H9 (cell line): Measurements from ENCODE around the gene CCDC190. TPM values are rescaled to one million over a fixed set of nuclear protein-coding genes. Genes with fewer than 3 reads are reported as not detected.

ENCODE experiments used
- DNase-seq: peaks from one replicate; pipeline ENCODE4 v3.0.0-alpha.2; 2017
- H2AFZ ChIP-seq: one replicate; pipeline ENCODE4 v1.6.1; 2013; ENCODE audit warnings: mild to moderate bottlenecking, low read length, control low read depth, moderate library complexity
- H2AK5ac ChIP-seq: 2 replicates; pipeline ENCODE4 v1.6.1; 2013; ENCODE audit warnings: low read length, control low read depth, mixed read lengths; ENCODE audit not compliant: insufficient read length
- H2BK120ac ChIP-seq: one replicate; pipeline ENCODE4 v1.6.1; 2013; ENCODE audit warnings: low read depth, mild to moderate bottlenecking, low read length, control low read depth, inconsistent platforms; ENCODE audit not compliant: poor library complexity, severe bottlenecking
- H2BK12ac ChIP-seq: 2 replicates; pipeline ENCODE4 v1.6.1; 2013; ENCODE audit warnings: low read length, control low read depth, mixed read lengths, low read depth; ENCODE audit not compliant: insufficient read length
- H2BK15ac ChIP-seq: 2 replicates; pipeline ENCODE4 v1.6.1; 2013; ENCODE audit warnings: low read depth, low read length, control low read depth
- H2BK20ac ChIP-seq: one replicate; pipeline ENCODE4 v1.6.1; 2013; ENCODE audit warnings: low read depth, mild to moderate bottlenecking, low read length, control low read depth, inconsistent platforms; ENCODE audit not compliant: poor library complexity, severe bottlenecking
- H2BK5ac ChIP-seq: 2 replicates; pipeline ENCODE4 v1.6.1; 2013; ENCODE audit warnings: low read length, control low read depth, mixed read lengths; ENCODE audit not compliant: insufficient read length
- H3K14ac ChIP-seq: 2 replicates; pipeline ENCODE4 v1.6.1; 2013; ENCODE audit warnings: low read length, control low read depth; ENCODE audit not compliant: insufficient read depth
- H3K18ac ChIP-seq: 2 replicates; pipeline ENCODE4 v1.6.1; 2013; ENCODE audit warnings: low read depth, mild to moderate bottlenecking, mixed read lengths, low read length, control low read depth; ENCODE audit not compliant: insufficient read length
- H3K23ac ChIP-seq: 2 replicates; pipeline ENCODE4 v1.6.1; 2013; ENCODE audit warnings: low read length, control low read depth, mixed read lengths, low read depth; ENCODE audit not compliant: insufficient read length
- H3K23me2 ChIP-seq: 2 replicates; pipeline ENCODE4 v1.6.1; 2013; ENCODE audit warnings: low read depth, mild to moderate bottlenecking, mixed read lengths, low read length, control low read depth; ENCODE audit not compliant: insufficient read length, poor library complexity, severe bottlenecking
- H3K27ac ChIP-seq: 2 replicates; pipeline ENCODE4 v1.5.1; 2013; ENCODE audit warnings: low read length, control low read depth, mixed read lengths, low read depth; ENCODE audit not compliant: insufficient read length
- H3K27me3 ChIP-seq: 2 replicates; pipeline ENCODE4 v1.6.1; 2013; ENCODE audit warnings: low read length, control low read depth, inconsistent platforms; ENCODE audit not compliant: insufficient read depth
- H3K4ac ChIP-seq: 2 replicates; pipeline ENCODE4 v1.6.1; 2013; ENCODE audit warnings: low read depth, mild to moderate bottlenecking, control low read depth, inconsistent platforms, low read length, moderate library complexity
- H3K4me1 ChIP-seq: 2 replicates; pipeline ENCODE4 v1.6.1; 2013; ENCODE audit warnings: low read length, control low read depth, inconsistent platforms; ENCODE audit not compliant: insufficient read depth
- H3K4me2 ChIP-seq: 2 replicates; pipeline ENCODE4 v1.6.1; 2013; ENCODE audit warnings: low read length, control low read depth, mixed read lengths; ENCODE audit not compliant: insufficient read length, insufficient read depth
- H3K56ac ChIP-seq: 2 replicates; pipeline ENCODE4 v1.6.1; 2013; ENCODE audit warnings: low read depth, mild to moderate bottlenecking, mixed read lengths, low read length, control low read depth; ENCODE audit not compliant: insufficient read length
- H3K79me1 ChIP-seq: 2 replicates; pipeline ENCODE4 v1.6.1; 2013; ENCODE audit warnings: low read depth, mild to moderate bottlenecking, moderate library complexity, low read length, control low read depth, inconsistent platforms; ENCODE audit not compliant: insufficient read depth, poor library complexity, severe bottlenecking
- H3K79me2 ChIP-seq: 2 replicates; pipeline ENCODE4 v1.6.1; 2013; ENCODE audit warnings: low read length, control low read depth, inconsistent platforms; ENCODE audit not compliant: insufficient read depth
- H3K9ac ChIP-seq: 2 replicates; pipeline ENCODE4 v1.6.1; 2013; ENCODE audit warnings: low read length, control low read depth, mixed read lengths; ENCODE audit not compliant: insufficient read length; ENCODE audit errors: extremely low read depth
- H3K9me3 ChIP-seq: one replicate; pipeline ENCODE4 v1.6.1; 2013; ENCODE audit warnings: low read depth, low read length, inconsistent platforms; ENCODE audit not compliant: control insufficient read depth
- H3T11ph ChIP-seq: one replicate; pipeline ENCODE4 v1.6.1; 2013; ENCODE audit warnings: mild to moderate bottlenecking, low read length, control low read depth, inconsistent platforms
- H4K20me1 ChIP-seq: one replicate; pipeline ENCODE4 v1.6.1; 2013; ENCODE audit not compliant: control insufficient read depth, insufficient read length, insufficient read depth
- H4K5ac ChIP-seq: 2 replicates; pipeline ENCODE4 v1.6.1; 2013; ENCODE audit warnings: low read depth, mild to moderate bottlenecking, mixed read lengths, low read length, control low read depth; ENCODE audit not compliant: insufficient read length
- H4K8ac ChIP-seq: replicated peaks from 2 replicates; pipeline ENCODE4 v1.6.1; 2013; ENCODE audit warnings: low read length, control low read depth, mixed read lengths, low read depth; ENCODE audit not compliant: insufficient read length
- H4K91ac ChIP-seq: 2 replicates; pipeline ENCODE4 v1.6.1; 2013; ENCODE audit warnings: low read depth, mild to moderate bottlenecking, moderate library complexity, mixed read lengths, low read length, control low read depth; ENCODE audit not compliant: insufficient read length
- H3K27ac Mint-ChIP-seq, 3 experiments: 2 replicates in 2 of 3; 3 replicates in 1 of 3; pipeline ENCODE4 v1.8.0; 2020 to 2021; ENCODE audit warnings: mixed read lengths in 3 of 3, mild to moderate bottlenecking in 1 of 3, moderate library complexity in 1 of 3
- H3K27me3 Mint-ChIP-seq: 2 replicates; pipeline ENCODE4 v1.8.0; 2021; ENCODE audit warnings: low read depth, mild to moderate bottlenecking, moderate library complexity, mixed read lengths
- H3K36me3 Mint-ChIP-seq, 3 experiments: 2 replicates in 2 of 3; 3 replicates in 1 of 3; pipeline ENCODE4 v1.8.0; 2020 to 2021; ENCODE audit warnings: low read depth in 3 of 3, mixed read lengths in 3 of 3; ENCODE audit not compliant: insufficient read depth in 1 of 3
- H3K4me1 Mint-ChIP-seq, 2 experiments: 2 replicates each; pipeline ENCODE4 v1.8.0; 2020; ENCODE audit warnings: mixed read lengths in 2 of 2
- H3K4me3 Mint-ChIP-seq, 2 experiments: 2 replicates in 1 of 2; 3 replicates in 1 of 2; pipeline ENCODE4 v1.8.0; 2020 to 2021; ENCODE audit warnings: mild to moderate bottlenecking in 2 of 2, mixed read lengths in 2 of 2, moderate library complexity in 1 of 2
- H3K9me3 Mint-ChIP-seq, 2 experiments: 2 replicates in 1 of 2; 3 replicates in 1 of 2; pipeline ENCODE4 v1.8.0; 2020; ENCODE audit warnings: mild to moderate bottlenecking in 2 of 2, mixed read lengths in 2 of 2, moderate library complexity in 1 of 2
- WGBS: extraction: QIAGEN DNeasy Blood & Tissue Kit; methylation state at CpG from one replicate; pipeline ENCODE4 v1.1.7; 2013; ENCODE audit warnings: missing lambda C conversion rate, low lambda C conversion rate, mixed read lengths; ENCODE audit not compliant: insufficient read length; ENCODE audit errors: extremely low coverage; 5-methylcytosine and 5-hydroxymethylcytosine counted together
- total RNA-seq: library from RNA; stranded (reverse); gene quantifications from 2 replicates; pipeline ENCODE4 v1.2.1, GENCODE V29; 2021
- TF ChIP-seq, protein P1 (sequence below): fragments of 200-600 bp; sonication (generic); conservative IDR thresholded peaks from 3 replicates; pipeline ENCODE4 v1.8.0; 2021; ENCODE audit warnings: antibody characterized with exemption, mild to moderate bottlenecking

Gene CCDC190
- total RNA-seq, 1 experiment from 2014 or later = not detected

DNA sequence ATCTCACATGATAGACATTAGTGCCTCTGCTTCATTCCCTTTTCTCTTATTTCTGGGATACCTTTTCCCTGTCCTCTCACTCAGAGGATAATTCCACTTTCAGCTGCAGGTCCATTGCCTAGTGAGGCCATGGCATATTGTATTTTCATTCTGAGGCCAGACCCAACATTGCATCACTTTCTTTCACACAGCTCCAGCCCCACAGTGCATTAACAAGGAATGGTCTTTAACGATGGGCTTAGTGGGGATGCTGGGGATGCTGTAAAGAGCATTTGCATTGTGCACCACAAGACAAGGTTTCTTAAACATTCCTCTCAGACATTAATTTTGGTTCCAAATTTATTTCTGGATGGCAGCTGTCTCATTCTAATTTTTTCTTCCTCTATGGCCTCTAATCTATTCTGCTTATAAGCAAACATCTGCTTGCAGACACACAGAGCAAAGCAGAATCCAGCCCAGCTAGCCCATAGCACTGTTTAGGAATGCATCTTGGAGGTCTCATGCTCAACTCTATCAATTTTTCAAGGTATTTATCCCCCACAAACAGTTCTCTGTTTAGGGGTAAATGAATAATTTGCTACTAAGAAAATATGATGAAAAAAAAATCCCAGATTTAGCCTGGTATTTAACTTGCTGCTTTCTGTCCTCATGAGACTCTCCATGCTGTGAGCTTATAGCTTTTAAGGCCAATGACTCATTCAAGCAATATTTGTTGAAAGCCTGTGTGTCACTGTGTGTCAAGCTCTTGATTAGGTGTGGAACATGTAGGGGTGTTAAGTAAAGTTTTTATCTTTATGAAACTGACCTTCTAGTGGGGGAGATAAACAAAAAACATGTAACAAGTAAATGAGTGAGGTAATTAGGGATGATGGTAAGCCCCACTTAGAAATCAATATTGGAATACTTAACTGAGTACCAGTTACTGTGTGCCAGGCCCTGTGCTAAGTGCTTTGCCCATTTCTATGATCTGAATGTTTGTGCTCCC lies 44.5 kb upstream of the CCDC190 start:
- Mint-ChIP-seq H3K27ac (0 out of 7 replicates have a peak overlapping the region, but pooled peaks of 1 of the 3 experiments have one; percentile 66), H3K36me3 (no peaks in the 10 kb centered on the region), H3K4me3 (no peak overlapping the region), H3K9me3 (no peaks in the 10 kb centered on the region), H3K27me3 (no peaks in the 10 kb centered on the region), H3K4me1 (peaks cover 6 to 8% of the 10 kb centered on the region in 2 experiments)
- Histone ChIP-seq H2AFZ (no peak overlapping the region), H4K91ac (no peak overlapping the region), H3K14ac (no peak overlapping the region), H3K56ac (no peak overlapping the region), H2BK120ac (no peak overlapping the region), H2BK12ac (no peak overlapping the region), H3K27ac (no peak overlapping the region), H4K20me1 (no peaks in the 10 kb centered on the region), H2BK20ac (no peak overlapping the region), H3K27me3 (no peaks in the 10 kb centered on the region), H3K9ac (no peak overlapping the region), H4K8ac (no peak overlapping the region), H3T11ph (no peak overlapping the region), H3K9me3 (no peaks in the 10 kb centered on the region), H2AK5ac (no peak overlapping the region), H3K23me2 (no peaks in the 10 kb centered on the region), H2BK15ac (no peak overlapping the region), H3K18ac (no peak overlapping the region), H2BK5ac (no peak overlapping the region), H3K4ac (no peak overlapping the region), H4K5ac (no peak overlapping the region), H3K79me2 (no peaks in the 10 kb centered on the region), H3K23ac (no peak overlapping the region), H3K4me2 (no peak overlapping the region), H3K79me1 (no peaks in the 10 kb centered on the region), H3K4me1 (peaks cover 2% of the 10 kb centered on the region; the same call in 1 of the 2 replicates)
- WGBS = no CpG with 5 or more reads among the region's 1 CpG
- no peak for DNase-seq
- TF ChIP-seq, protein P1, sequence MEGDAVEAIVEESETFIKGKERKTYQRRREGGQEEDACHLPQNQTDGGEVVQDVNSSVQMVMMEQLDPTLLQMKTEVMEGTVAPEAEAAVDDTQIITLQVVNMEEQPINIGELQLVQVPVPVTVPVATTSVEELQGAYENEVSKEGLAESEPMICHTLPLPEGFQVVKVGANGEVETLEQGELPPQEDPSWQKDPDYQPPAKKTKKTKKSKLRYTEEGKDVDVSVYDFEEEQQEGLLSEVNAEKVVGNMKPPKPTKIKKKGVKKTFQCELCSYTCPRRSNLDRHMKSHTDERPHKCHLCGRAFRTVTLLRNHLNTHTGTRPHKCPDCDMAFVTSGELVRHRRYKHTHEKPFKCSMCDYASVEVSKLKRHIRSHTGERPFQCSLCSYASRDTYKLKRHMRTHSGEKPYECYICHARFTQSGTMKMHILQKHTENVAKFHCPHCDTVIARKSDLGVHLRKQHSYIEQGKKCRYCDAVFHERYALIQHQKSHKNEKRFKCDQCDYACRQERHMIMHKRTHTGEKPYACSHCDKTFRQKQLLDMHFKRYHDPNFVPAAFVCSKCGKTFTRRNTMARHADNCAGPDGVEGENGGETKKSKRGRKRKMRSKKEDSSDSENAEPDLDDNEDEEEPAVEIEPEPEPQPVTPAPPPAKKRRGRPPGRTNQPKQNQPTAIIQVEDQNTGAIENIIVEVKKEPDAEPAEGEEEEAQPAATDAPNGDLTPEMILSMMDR = no peak
